ENCODE results near the gene ACER2. TPM values are rescaled to one million over a fixed set of nuclear protein-coding genes. Genes with fewer than 3 reads are reported as not detected.

ACER2 gene
- total RNA-seq, 2 donors from 2014 or later, result 6.8 to 7.3 TPM

DNA sequence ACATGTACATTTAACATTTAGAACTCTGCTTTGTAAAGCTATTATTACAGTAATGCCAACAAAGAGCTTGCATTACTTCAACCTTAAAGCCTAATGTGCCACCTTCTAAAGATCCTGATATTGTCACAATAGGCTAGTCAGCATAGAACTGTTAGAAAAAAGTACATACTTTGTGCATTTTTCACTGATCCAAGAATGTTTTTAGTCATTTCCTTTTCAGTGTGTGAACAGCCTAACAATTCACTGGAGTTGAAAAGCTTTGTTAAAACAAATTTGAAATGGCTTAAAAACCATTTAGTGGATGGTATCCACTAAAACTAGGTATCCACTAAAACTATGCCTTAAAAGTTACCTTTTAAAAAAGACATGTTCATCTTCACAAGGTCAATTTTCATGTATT lies 33.3 kb upstream of the ACER2 start:
- DNase-seq (ENCODE audit: low spot score) (no peak), ATAC-seq (ENCODE audit: insufficient number of reproducible peaks, low FRiP score, low read depth) (no peak)
- Histone ChIP-seq H3K4me1 (ENCODE audit: control insufficient read depth in 1 of 2, low read depth in 2 of 2) (peaks cover 14 to 28% of the 10 kb centered on the region in 2 donors), H3K9me3 (no peaks in the 10 kb centered on the region), H3K4me3 (no peak overlapping the region), H3K27ac (no peak overlapping the region), H3K27me3 (replicated peaks; ENCODE audit: insufficient read depth) (no peaks in the 10 kb centered on the region), H3K36me3 (peaks cover 36% of the 10 kb centered on the region)
- TF ChIP-seq, protein P1, sequence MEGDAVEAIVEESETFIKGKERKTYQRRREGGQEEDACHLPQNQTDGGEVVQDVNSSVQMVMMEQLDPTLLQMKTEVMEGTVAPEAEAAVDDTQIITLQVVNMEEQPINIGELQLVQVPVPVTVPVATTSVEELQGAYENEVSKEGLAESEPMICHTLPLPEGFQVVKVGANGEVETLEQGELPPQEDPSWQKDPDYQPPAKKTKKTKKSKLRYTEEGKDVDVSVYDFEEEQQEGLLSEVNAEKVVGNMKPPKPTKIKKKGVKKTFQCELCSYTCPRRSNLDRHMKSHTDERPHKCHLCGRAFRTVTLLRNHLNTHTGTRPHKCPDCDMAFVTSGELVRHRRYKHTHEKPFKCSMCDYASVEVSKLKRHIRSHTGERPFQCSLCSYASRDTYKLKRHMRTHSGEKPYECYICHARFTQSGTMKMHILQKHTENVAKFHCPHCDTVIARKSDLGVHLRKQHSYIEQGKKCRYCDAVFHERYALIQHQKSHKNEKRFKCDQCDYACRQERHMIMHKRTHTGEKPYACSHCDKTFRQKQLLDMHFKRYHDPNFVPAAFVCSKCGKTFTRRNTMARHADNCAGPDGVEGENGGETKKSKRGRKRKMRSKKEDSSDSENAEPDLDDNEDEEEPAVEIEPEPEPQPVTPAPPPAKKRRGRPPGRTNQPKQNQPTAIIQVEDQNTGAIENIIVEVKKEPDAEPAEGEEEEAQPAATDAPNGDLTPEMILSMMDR (IDR thresholded peaks at IDR 0.05), result no peak

DNA sequence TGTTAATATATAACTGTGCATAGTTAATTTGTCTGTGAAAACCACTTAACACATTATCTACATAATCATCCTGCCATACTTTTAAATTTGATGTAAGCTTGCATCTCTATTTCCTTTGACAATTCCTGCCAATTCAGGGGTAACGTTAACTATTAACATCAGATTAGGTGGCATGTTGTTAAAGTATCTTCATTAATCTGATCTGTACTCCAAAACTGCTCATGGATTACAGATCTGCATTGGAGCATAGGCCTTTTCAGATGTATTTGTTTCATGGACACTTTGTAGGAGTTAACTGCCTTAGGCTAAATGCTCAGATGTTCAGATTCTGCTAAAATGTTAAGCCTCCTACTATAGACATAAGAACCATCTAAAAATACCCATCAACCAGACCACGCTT lies 31.9 kb upstream of the ACER2 start:
- TF ChIP-seq, protein P1 (IDR thresholded peaks at IDR 0.05), result no peak
- no peak overlapping the region for H3K27ac ChIP-seq
- ATAC-seq (ENCODE audit: insufficient number of reproducible peaks, low FRiP score, low read depth) (no peak), DNase-seq (ENCODE audit: low spot score) (no peak)
- peaks cover 35% of the 10 kb centered on the region for H3K36me3 ChIP-seq
- no peak overlapping the region for H3K4me3 ChIP-seq
- H3K27me3 ChIP-seq (replicated peaks; ENCODE audit: insufficient read depth), result no peaks in the 10 kb centered on the region
- H3K4me1 ChIP-seq (ENCODE audit: control insufficient read depth in 1 of 2, low read depth in 2 of 2), result peaks cover 14 to 28% of the 10 kb centered on the region in 2 donors
- H3K9me3 ChIP-seq, result no peaks in the 10 kb centered on the region

DNA sequence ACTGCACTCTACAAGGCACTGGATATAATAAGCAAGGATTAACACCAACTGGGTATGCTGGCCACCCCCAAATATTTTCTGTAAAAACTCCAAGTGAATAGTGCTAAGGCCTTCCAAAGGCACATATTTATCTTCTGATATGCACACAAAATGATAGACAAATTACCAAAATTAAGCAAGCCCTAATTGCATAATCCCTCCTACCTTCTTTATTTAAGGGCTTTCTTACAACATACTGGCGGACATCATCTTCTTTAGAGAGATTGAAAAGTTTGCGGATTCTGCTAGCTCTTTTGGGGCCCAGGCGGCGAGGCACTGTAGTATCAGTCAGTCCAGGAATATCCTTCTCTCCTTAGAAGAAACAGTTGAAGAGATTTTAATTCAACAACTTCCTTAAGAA lies 30.6 kb upstream of the ACER2 start:
- DNase-seq (ENCODE audit: low spot score), result no peak
- Histone ChIP-seq H3K36me3 (peaks cover 35% of the 10 kb centered on the region), H3K4me3 (peak overlapping the region; percentile 80)

DNA sequence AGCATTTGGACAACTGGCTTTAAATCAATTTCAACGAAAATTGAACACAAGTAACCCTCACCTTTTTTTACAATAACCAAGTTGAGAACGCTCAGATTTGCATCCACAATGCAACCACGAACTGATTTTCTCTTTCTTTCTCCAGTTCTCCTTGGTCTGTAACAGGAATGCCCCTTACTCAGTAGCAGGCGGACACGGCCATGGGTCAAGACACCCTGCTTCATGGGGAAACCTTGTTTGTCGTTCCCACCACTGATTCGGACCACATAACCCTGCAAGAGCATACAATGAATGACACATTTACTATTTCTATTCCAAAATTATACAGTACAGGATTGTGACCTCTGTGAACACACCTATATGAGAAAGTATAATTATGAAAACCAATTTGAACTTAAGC lies 30.2 kb upstream of the ACER2 start:
- Histone ChIP-seq H3K4me3 (peak overlapping the region; percentile 80), H3K36me3 (peaks cover 35% of the 10 kb centered on the region), H3K27ac (peak overlapping the region in 1 of 2 donors; percentile 85), H3K27me3 (replicated peaks; ENCODE audit: insufficient read depth) (no peaks in the 10 kb centered on the region), H3K4me1 (ENCODE audit: control insufficient read depth in 1 of 2, low read depth in 2 of 2) (peaks cover 14 to 28% of the 10 kb centered on the region in 2 donors), H3K9me3 (no peaks in the 10 kb centered on the region)
- no peak for DNase-seq (ENCODE audit: low spot score)
- TF ChIP-seq, protein P1 (IDR thresholded peaks at IDR 0.05), result no peak
- ATAC-seq (ENCODE audit: insufficient number of reproducible peaks, low FRiP score, low read depth), result no peak

More for the DNA sequence above, 30.6 kb upstream of the ACER2 start:
- no peaks in the 10 kb centered on the region for H3K27me3 ChIP-seq (replicated peaks; ENCODE audit: insufficient read depth)
- peaks cover 14 to 28% of the 10 kb centered on the region in 2 donors for H3K4me1 ChIP-seq (ENCODE audit: control insufficient read depth in 1 of 2, low read depth in 2 of 2)
- no peak for ATAC-seq (ENCODE audit: insufficient number of reproducible peaks, low FRiP score, low read depth)
- no peak overlapping the region for H3K27ac ChIP-seq
- TF ChIP-seq, protein P1 (IDR thresholded peaks at IDR 0.05), result no peak
- no peaks in the 10 kb centered on the region for H3K9me3 ChIP-seq

DNA sequence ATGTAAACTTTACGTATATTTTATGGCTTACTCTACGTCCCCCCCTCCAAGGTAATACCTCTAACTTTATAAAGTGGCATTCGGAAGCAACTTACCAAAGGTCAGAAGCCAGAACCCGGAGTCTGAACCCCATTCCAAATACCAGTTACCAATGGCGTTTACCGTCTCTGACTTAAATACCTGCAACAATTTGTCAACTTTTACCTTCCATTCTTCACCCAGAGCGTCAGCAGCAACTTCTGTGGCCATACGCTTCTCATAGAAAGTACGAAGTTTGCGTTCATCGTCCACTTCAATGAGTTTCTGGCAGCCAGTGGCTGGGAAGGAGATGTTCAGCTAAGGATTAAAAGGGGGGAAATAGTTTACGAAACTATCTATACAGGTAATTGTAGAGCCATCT lies 29.5 kb upstream of the ACER2 start:
- no peaks in the 10 kb centered on the region for H3K9me3 ChIP-seq
- peaks cover 14 to 28% of the 10 kb centered on the region in 2 donors for H3K4me1 ChIP-seq (ENCODE audit: control insufficient read depth in 1 of 2, low read depth in 2 of 2)
- no peaks in the 10 kb centered on the region for H3K27me3 ChIP-seq (replicated peaks; ENCODE audit: insufficient read depth)
- TF ChIP-seq, protein P1 (IDR thresholded peaks at IDR 0.05), result no peak
- H3K4me3 ChIP-seq, result peak overlapping the region; percentile 80
- ATAC-seq (ENCODE audit: insufficient number of reproducible peaks, low FRiP score, low read depth) (no peak), DNase-seq (ENCODE audit: low spot score) (no peak)
- peaks cover 34% of the 10 kb centered on the region for H3K36me3 ChIP-seq
- peak overlapping the region; percentile 85 to 89 for H3K27ac ChIP-seq
